ENCODE results near the gene MAPK11.

MAPK11 gene

DNA sequence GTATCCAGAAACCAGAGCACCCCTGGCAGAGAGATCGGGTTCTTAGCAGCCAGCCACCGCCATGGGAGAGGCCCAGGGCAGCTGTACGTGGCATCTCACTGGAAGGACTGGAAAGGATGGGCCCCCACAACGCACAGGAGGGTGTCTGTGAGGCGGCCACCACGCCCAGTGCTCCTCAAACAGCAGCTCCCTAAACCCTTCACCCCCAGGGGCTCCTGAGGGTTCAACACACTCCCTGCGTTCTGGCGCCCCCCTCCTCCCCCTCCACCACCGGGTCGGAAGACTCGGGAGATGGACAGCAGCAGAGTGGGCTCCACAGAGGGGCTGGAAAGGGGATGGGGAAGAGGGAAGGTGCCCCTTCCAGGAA lies 9.8 kb downstream of the MAPK11 start:
- Histone ChIP-seq H3K9me3 (ENCODE audit: insufficient read depth, low read depth, low read length) (no peaks in the 10 kb centered on the region), H3K4me1 (ENCODE audit: insufficient read depth, low read length, poor library complexity, severe bottlenecking) (no peaks in the 10 kb centered on the region), H3K36me3 (ENCODE audit: insufficient read depth, low read length) (no peaks in the 10 kb centered on the region), H3K79me2 (ENCODE audit: insufficient read depth, low read length) (no peaks in the 10 kb centered on the region), H2AFZ (ENCODE audit: low read length) (no peak overlapping the region), H3K9ac (ENCODE audit: low read depth, low read length, poor library complexity, severe bottlenecking) (no peak overlapping the region), H3K9me2 (replicated peaks; ENCODE audit: low read depth, low read length) (no peaks in the 10 kb centered on the region), H3K4me2 (ENCODE audit: low read depth, low read length, poor library complexity, severe bottlenecking) (no peak overlapping the region), H3K4me3 (ENCODE audit: low read length, poor library complexity, severe bottlenecking) (no peak overlapping the region), H3F3A (ENCODE audit: low read depth) (no peaks in the 10 kb centered on the region), H3K27me3 (ENCODE audit: insufficient read depth, low read length, poor library complexity, severe bottlenecking) (no peaks in the 10 kb centered on the region), H4K20me1 (ENCODE audit: insufficient read depth, low read length, poor library complexity, severe bottlenecking) (no peaks in the 10 kb centered on the region)
- TF ChIP-seq EZH2phosphoT487 (IDR thresholded peaks at IDR 0.05; ENCODE audit: borderline replicate concordance) = no peak
- TF ChIP-seq, protein P1, sequence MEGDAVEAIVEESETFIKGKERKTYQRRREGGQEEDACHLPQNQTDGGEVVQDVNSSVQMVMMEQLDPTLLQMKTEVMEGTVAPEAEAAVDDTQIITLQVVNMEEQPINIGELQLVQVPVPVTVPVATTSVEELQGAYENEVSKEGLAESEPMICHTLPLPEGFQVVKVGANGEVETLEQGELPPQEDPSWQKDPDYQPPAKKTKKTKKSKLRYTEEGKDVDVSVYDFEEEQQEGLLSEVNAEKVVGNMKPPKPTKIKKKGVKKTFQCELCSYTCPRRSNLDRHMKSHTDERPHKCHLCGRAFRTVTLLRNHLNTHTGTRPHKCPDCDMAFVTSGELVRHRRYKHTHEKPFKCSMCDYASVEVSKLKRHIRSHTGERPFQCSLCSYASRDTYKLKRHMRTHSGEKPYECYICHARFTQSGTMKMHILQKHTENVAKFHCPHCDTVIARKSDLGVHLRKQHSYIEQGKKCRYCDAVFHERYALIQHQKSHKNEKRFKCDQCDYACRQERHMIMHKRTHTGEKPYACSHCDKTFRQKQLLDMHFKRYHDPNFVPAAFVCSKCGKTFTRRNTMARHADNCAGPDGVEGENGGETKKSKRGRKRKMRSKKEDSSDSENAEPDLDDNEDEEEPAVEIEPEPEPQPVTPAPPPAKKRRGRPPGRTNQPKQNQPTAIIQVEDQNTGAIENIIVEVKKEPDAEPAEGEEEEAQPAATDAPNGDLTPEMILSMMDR (conservative IDR thresholded peaks at IDR 0.05; ENCODE audit: low read length) = no peak

DNA sequence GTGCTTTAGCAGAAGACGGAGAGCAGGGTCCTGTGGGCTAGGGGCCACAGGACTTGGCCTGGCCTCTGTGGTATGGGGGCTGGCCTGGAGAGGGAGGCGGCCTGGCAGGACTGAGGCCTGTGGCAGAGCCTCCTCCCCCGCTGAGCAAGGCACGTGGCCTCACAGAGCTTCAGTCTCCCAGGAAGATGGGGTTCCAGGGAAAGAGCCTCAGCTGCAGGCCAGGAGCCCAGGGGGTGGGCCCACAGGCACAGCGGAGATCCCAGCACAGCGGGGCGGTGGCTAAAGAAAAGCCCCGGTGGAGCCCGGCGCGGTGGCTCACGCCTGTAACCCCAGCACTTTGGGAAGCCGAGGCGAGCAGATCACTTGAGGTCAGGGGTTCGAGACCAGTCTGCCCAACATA lies 10.9 kb downstream of the MAPK11 start:
- H3K36me3 ChIP-seq (ENCODE audit: insufficient read depth, low read length) = no peaks in the 10 kb centered on the region
- no peak overlapping the region for H3K4me3 ChIP-seq (ENCODE audit: low read length, poor library complexity, severe bottlenecking)
- H3K9ac ChIP-seq (ENCODE audit: low read depth, low read length, poor library complexity, severe bottlenecking) = no peak overlapping the region
- H3K9me3 ChIP-seq (ENCODE audit: insufficient read depth, low read depth, low read length) = no peaks in the 10 kb centered on the region
- H4K20me1 ChIP-seq (ENCODE audit: insufficient read depth, low read length, poor library complexity, severe bottlenecking) = no peaks in the 10 kb centered on the region
- H3K4me1 ChIP-seq (ENCODE audit: insufficient read depth, low read length, poor library complexity, severe bottlenecking) = no peaks in the 10 kb centered on the region
- TF ChIP-seq EZH2phosphoT487 (IDR thresholded peaks at IDR 0.05; ENCODE audit: borderline replicate concordance) = no peak
- TF ChIP-seq, protein P1 (conservative IDR thresholded peaks at IDR 0.05; ENCODE audit: low read length) = no peak
- H3K79me2 ChIP-seq (ENCODE audit: insufficient read depth, low read length) = no peaks in the 10 kb centered on the region
- no peaks in the 10 kb centered on the region for H3K9me2 ChIP-seq (replicated peaks; ENCODE audit: low read depth, low read length)
- no peaks in the 10 kb centered on the region for H3F3A ChIP-seq (ENCODE audit: low read depth)
- no peaks in the 10 kb centered on the region for H3K27me3 ChIP-seq (ENCODE audit: insufficient read depth, low read length, poor library complexity, severe bottlenecking)
- no peak overlapping the region for H3K4me2 ChIP-seq (ENCODE audit: low read depth, low read length, poor library complexity, severe bottlenecking)
- no peak overlapping the region for H2AFZ ChIP-seq (ENCODE audit: low read length)

DNA sequence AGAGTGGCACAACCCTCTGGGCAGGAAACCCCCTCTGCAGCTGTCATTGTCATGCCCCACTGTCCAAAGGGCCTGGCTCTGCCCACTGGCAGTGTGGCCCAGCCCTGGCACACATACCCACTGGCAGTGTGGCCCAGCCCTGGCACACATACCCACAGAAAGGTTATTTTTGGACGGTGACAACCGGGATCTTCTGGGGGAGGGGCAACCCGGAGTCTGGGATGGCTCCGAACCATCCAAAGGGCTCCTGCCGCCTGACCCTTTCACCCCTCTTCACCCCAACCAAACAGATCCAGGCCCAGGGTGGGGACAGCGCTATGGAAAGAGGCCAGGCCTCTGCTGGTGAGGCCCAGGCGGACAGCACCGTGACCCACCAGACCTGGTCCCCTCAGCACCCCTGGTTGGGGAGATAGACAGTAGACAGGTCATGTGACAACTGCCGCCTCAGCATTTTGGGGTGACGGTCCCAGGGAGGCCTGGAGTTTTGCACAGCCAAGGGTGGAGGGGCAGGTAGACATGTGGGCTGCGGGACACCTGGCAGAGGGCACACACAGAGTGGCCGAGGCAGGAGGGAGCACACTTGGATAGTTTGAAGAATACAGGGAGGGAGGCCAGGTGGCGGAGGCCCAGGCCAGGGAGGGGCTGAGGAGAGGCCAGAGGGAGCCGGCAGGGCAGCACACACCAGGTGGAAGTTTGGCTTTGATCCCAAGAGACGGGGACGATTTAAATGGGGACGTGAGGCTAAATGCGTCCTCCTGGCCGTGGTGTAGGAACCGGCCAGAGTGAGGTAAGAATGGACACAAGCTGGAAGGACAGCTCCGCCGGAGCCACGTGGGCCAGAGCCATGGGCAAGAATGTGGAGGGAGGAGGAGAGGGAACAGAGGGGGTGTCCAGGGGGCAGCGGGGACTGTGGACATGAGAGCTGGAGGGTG lies 11.6 kb downstream of the MAPK11 start:
- H3K4me1 ChIP-seq (ENCODE audit: insufficient read depth, low read length, poor library complexity, severe bottlenecking) = no peaks in the 10 kb centered on the region
- H3K27me3 ChIP-seq (ENCODE audit: insufficient read depth, low read length, poor library complexity, severe bottlenecking) = no peaks in the 10 kb centered on the region
- H3F3A ChIP-seq (ENCODE audit: low read depth) = no peaks in the 10 kb centered on the region
- H3K9ac ChIP-seq (ENCODE audit: low read depth, low read length, poor library complexity, severe bottlenecking) = no peak overlapping the region
- no peak overlapping the region for H2AFZ ChIP-seq (ENCODE audit: low read length)
- no peaks in the 10 kb centered on the region for H3K9me2 ChIP-seq (replicated peaks; ENCODE audit: low read depth, low read length)
- no peaks in the 10 kb centered on the region for H3K9me3 ChIP-seq (ENCODE audit: insufficient read depth, low read depth, low read length)
- H3K36me3 ChIP-seq (ENCODE audit: insufficient read depth, low read length) = no peaks in the 10 kb centered on the region
- no peaks in the 10 kb centered on the region for H4K20me1 ChIP-seq (ENCODE audit: insufficient read depth, low read length, poor library complexity, severe bottlenecking)
- H3K4me2 ChIP-seq (ENCODE audit: low read depth, low read length, poor library complexity, severe bottlenecking) = no peak overlapping the region
- no peaks in the 10 kb centered on the region for H3K79me2 ChIP-seq (ENCODE audit: insufficient read depth, low read length)
- no peak overlapping the region for H3K4me3 ChIP-seq (ENCODE audit: low read length, poor library complexity, severe bottlenecking)
- no peak for TF ChIP-seq EZH2phosphoT487 (IDR thresholded peaks at IDR 0.05; ENCODE audit: borderline replicate concordance)
- TF ChIP-seq, protein P1 (conservative IDR thresholded peaks at IDR 0.05; ENCODE audit: low read length) = no peak
